ENCODE results near the gene PRDM2. TPM values are rescaled to one million over a fixed set of nuclear protein-coding genes. Genes with fewer than 3 reads are reported as not detected.
A peak's percentile ranks its signal among the peaks of the same experiment; 100 is the strongest.
"Not testable (repeated sequence)": the region's sequence is repeated elsewhere in the genome, so short reads cannot be mapped to it uniquely, and the experiment has no call there.

The PRDM2 gene
- total and polyA plus RNA-seq, 10 donors: 12.0 to 75.7 (median 57.4) TPM

DNA sequence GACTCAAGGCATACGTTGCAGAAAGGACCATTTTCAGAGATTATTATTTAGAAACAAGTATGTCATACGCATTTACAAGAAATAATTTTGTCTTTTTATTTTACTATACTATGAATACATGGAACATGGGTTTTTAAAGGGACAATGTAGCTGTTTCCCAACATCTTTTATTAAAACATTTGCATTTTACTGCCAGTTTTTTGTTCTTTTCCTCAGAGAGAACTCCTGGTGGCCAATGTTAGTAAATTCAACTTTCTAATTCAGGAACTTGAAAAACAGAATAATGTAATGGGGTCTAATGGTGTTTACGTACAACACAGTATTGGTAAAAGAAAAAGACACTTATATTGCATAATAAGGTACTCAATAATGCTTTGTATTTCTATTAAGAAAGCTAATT, 14.9 kb downstream of the PRDM2 start:
- peaks cover 0 to 7% (median 0%) of the 10 kb centered on the region in 6 donors for H3K36me3 ChIP-seq
- peaks cover 0 to 4% (median 0%) of the 10 kb centered on the region in 7 donors for H3K27me3 ChIP-seq (replicated peaks in 1 of 7)
- 74 to 91% (median 81%) methylated on average over 3 of the region's 3 CpGs for WGBS, 5 donors
- TF ChIP-seq CTCF (IDR thresholded peaks at IDR 0.05 in 8 of 11, conservative IDR thresholded peaks at IDR 0.05 in 3 of 11) (peak in 3 of 11 experiments; percentile 13 to 37 (median 31)), POLR2A (IDR thresholded peaks at IDR 0.05) (no peak), POLR2AphosphoS5 (IDR thresholded peaks at IDR 0.05) (no peak)
- H3K27ac ChIP-seq: peak overlapping the region in 1 of 8 donors; percentile 82
- DNase-seq: no peak
- intact Hi-C loops (cut with DNase I; ENCODE audit: low total_unique reads): no loop called here
- H3K4me3 ChIP-seq: no peak overlapping the region
- H3K9me3 ChIP-seq: no peaks in the 10 kb centered on the region
- H3K4me1 ChIP-seq: peaks cover 0 to 71% (median 15%) of the 10 kb centered on the region in 6 donors

DNA sequence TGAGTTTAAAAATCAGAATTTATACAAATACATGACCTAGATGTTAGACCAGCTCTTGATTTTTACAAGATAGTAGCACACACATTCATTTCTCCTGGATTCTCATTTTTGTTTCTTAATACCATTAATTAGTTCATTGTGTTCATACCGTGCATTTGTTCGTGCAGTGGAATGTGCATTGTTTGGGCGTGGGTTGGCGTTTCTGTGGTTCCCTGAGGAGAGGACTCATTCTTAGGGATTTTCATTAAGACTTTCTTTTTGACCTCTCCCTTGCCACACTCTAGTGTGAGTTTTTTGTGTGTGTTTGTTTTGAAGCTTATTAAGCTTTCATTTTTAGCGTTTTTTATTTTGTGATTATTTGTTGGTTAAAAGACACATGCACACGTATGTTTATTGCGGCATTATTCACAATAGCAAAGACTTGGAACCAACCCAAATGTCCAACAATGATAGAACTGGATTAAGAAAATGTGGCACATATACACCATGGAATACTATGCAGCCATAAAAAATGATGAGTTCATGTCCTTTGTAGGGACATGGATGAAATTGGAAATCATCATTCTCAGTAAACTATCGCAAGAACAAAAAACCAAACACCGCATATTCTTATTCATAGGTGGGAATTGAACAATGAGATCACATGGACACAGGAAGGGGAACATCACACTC, 15.8 kb downstream of the PRDM2 start:
- 90 to 99% (median 98%) methylated on average over 7 to 9 of the region's 9 CpGs for WGBS, 5 donors
- not testable (repeated sequence) for H3K9me3 ChIP-seq

GRCh38 chr1:13722808-13723360, 22.9 kb downstream of the PRDM2 start:
- Histone ChIP-seq H3K4me3 (no peak overlapping the region), H3K27me3 (replicated peaks in 1 of 7) (peaks cover 0 to 8% (median 0%) of the 10 kb centered on the region in 7 donors), H3K36me3 (peaks cover 0 to 12% (median 0%) of the 10 kb centered on the region in 6 donors), H3K27ac (peak overlapping the region in 6 of 8 donors; percentile 72 to 91 (median 80)), H3K4me1 (peaks cover 0 to 78% (median 29%) of the 10 kb centered on the region in 6 donors), H3K9me3 (no peaks in the 10 kb centered on the region)
- WGBS, 5 donors: 65 to 90% (median 83%) methylated on average over 7 of the region's 7 CpGs
- intact Hi-C loops (cut with DNase I; ENCODE audit: low total_unique reads): no loop called here
- no peak for DNase-seq
- TF ChIP-seq POLR2AphosphoS5 (IDR thresholded peaks at IDR 0.05) (no peak), CTCF (IDR thresholded peaks at IDR 0.05 in 8 of 11, conservative IDR thresholded peaks at IDR 0.05 in 3 of 11) (no peak), POLR2A (IDR thresholded peaks at IDR 0.05) (no peak)

More for the DNA sequence above, 15.8 kb downstream of the PRDM2 start:
- DNase-seq; H3K27me3 ChIP-seq (replicated peaks in 1 of 7); H3K4me3 ChIP-seq; intact Hi-C loops (cut with DNase I; ENCODE audit: low total_unique reads); H3K36me3 ChIP-seq; H3K27ac ChIP-seq: not testable (repeated sequence)
- H3K4me1 ChIP-seq: peaks cover 0 to 62% (median 15%) of the 10 kb centered on the region in 6 donors

DNA sequence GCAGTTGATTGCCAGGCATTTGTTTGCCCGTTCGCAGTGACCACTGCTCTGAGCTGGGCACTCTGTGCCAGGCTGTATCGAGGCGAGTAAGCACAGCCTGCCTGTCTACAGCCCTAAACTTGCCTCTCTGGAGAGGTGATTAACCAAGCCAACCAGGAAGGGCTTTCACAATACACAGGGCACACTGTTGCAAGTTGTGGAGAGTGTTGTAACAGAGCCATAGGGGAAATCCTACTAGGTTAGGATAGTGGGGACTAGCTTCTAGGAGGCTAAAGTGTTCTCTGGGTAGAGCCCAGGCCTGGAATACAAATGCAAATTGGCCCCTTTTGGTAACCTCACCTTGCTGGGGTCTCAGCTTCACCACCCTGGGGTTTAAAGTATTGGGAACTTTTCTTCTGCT, 23.8 kb downstream of the PRDM2 start:
- peaks cover 0 to 78% (median 31%) of the 10 kb centered on the region in 6 donors for H3K4me1 ChIP-seq

DNA sequence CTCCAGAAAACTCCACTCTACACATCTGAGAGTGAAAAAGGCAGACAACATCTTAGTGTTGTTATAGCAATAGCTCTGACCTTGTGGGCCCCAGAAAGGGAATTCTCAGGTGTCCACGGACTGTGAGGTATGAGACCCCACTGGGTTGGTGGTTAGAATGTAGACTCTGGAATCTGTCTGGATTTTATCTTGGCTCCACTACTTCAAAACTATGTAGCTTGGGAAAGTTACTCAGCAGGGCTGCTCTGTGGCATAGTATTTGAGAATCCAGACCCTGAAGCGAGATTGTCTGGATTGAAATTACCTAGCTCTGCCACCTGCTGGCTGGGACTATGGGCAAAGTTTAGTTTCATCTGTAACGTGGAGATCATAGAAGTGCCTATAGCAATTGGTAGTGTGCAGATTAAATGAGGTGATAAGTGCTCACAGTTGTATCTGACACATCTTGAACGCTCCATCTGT, 25.8 kb downstream of the PRDM2 start:
- no peaks in the 10 kb centered on the region for H3K9me3 ChIP-seq
- no peak for TF ChIP-seq POLR2A (IDR thresholded peaks at IDR 0.05)
- TF ChIP-seq POLR2AphosphoS5 (IDR thresholded peaks at IDR 0.05): no peak
- peak in 9 of 11 experiments; percentile 21 to 63 (median 52) for TF ChIP-seq CTCF (IDR thresholded peaks at IDR 0.05 in 8 of 11, conservative IDR thresholded peaks at IDR 0.05 in 3 of 11)
- H3K27me3 ChIP-seq (replicated peaks in 1 of 7): peaks cover 0 to 8% (median 0%) of the 10 kb centered on the region in 7 donors
- WGBS, 5 donors: 44 to 58% (median 49%) methylated on average over 4 of the region's 4 CpGs
- H3K27ac ChIP-seq: peak overlapping the region in 7 of 8 donors; percentile 21 to 91 (median 74)
- H3K4me3 ChIP-seq: no peak overlapping the region
- peaks cover 0 to 92% (median 49%) of the 10 kb centered on the region in 6 donors for H3K4me1 ChIP-seq
- intact Hi-C loops (cut with DNase I; ENCODE audit: low total_unique reads): no loop called here
- peaks cover 0 to 12% (median 0%) of the 10 kb centered on the region in 6 donors for H3K36me3 ChIP-seq
- DNase-seq: no peak

More for the DNA sequence above, 23.8 kb downstream of the PRDM2 start:
- Histone ChIP-seq H3K27ac (peak overlapping the region in 7 of 8 donors; percentile 61 to 91 (median 74)), H3K9me3 (no peaks in the 10 kb centered on the region), H3K4me3 (peak overlapping the region in 1 of 8 donors; percentile 40), H3K27me3 (replicated peaks in 1 of 7) (peaks cover 0 to 8% (median 0%) of the 10 kb centered on the region in 7 donors), H3K36me3 (peaks cover 0 to 12% (median 0%) of the 10 kb centered on the region in 6 donors)
- WGBS, 5 donors: 46 to 89% (median 77%) methylated on average over 4 of the region's 4 CpGs
- DNase-seq: no peak
- peak in 1 of 3 donors; percentile 71 for TF ChIP-seq POLR2AphosphoS5 (IDR thresholded peaks at IDR 0.05)
- no peak for TF ChIP-seq POLR2A (IDR thresholded peaks at IDR 0.05)
- intact Hi-C loops (cut with DNase I; ENCODE audit: low total_unique reads): no loop called here

All from spleen (tissue), 11 donors.